H9 (cell line): ENCODE measurements around the gene SORCS2. TPM values are rescaled to one million over a fixed set of nuclear protein-coding genes. Genes with fewer than 3 reads are reported as not detected.

Experiments
- DNase-seq: peaks from one replicate; pipeline ENCODE4 v3.0.0-alpha.2; 2017
- H2AFZ ChIP-seq: one replicate; pipeline ENCODE4 v1.6.1; 2013; ENCODE audit warnings: mild to moderate bottlenecking, low read length, control low read depth, moderate library complexity
- H2AK5ac ChIP-seq: 2 replicates; pipeline ENCODE4 v1.6.1; 2013; ENCODE audit warnings: low read length, control low read depth, mixed read lengths; ENCODE audit not compliant: insufficient read length
- H2BK120ac ChIP-seq: one replicate; pipeline ENCODE4 v1.6.1; 2013; ENCODE audit warnings: low read depth, mild to moderate bottlenecking, low read length, control low read depth, inconsistent platforms; ENCODE audit not compliant: poor library complexity, severe bottlenecking
- H2BK12ac ChIP-seq: 2 replicates; pipeline ENCODE4 v1.6.1; 2013; ENCODE audit warnings: low read length, control low read depth, mixed read lengths, low read depth; ENCODE audit not compliant: insufficient read length
- H2BK15ac ChIP-seq: 2 replicates; pipeline ENCODE4 v1.6.1; 2013; ENCODE audit warnings: low read depth, low read length, control low read depth
- H2BK20ac ChIP-seq: one replicate; pipeline ENCODE4 v1.6.1; 2013; ENCODE audit warnings: low read depth, mild to moderate bottlenecking, low read length, control low read depth, inconsistent platforms; ENCODE audit not compliant: poor library complexity, severe bottlenecking
- H2BK5ac ChIP-seq: 2 replicates; pipeline ENCODE4 v1.6.1; 2013; ENCODE audit warnings: low read length, control low read depth, mixed read lengths; ENCODE audit not compliant: insufficient read length
- H3K14ac ChIP-seq: 2 replicates; pipeline ENCODE4 v1.6.1; 2013; ENCODE audit warnings: low read length, control low read depth; ENCODE audit not compliant: insufficient read depth
- H3K18ac ChIP-seq: 2 replicates; pipeline ENCODE4 v1.6.1; 2013; ENCODE audit warnings: low read depth, mild to moderate bottlenecking, mixed read lengths, low read length, control low read depth; ENCODE audit not compliant: insufficient read length
- H3K23ac ChIP-seq: 2 replicates; pipeline ENCODE4 v1.6.1; 2013; ENCODE audit warnings: low read length, control low read depth, mixed read lengths, low read depth; ENCODE audit not compliant: insufficient read length
- H3K23me2 ChIP-seq: 2 replicates; pipeline ENCODE4 v1.6.1; 2013; ENCODE audit warnings: low read depth, mild to moderate bottlenecking, mixed read lengths, low read length, control low read depth; ENCODE audit not compliant: insufficient read length, poor library complexity, severe bottlenecking
- H3K27ac ChIP-seq: 2 replicates; pipeline ENCODE4 v1.5.1; 2013; ENCODE audit warnings: low read length, control low read depth, mixed read lengths, low read depth; ENCODE audit not compliant: insufficient read length
- H3K27me3 ChIP-seq: 2 replicates; pipeline ENCODE4 v1.6.1; 2013; ENCODE audit warnings: low read length, control low read depth, inconsistent platforms; ENCODE audit not compliant: insufficient read depth
- H3K4ac ChIP-seq: 2 replicates; pipeline ENCODE4 v1.6.1; 2013; ENCODE audit warnings: low read depth, mild to moderate bottlenecking, control low read depth, inconsistent platforms, low read length, moderate library complexity
- H3K4me1 ChIP-seq: 2 replicates; pipeline ENCODE4 v1.6.1; 2013; ENCODE audit warnings: low read length, control low read depth, inconsistent platforms; ENCODE audit not compliant: insufficient read depth
- H3K4me2 ChIP-seq: 2 replicates; pipeline ENCODE4 v1.6.1; 2013; ENCODE audit warnings: low read length, control low read depth, mixed read lengths; ENCODE audit not compliant: insufficient read length, insufficient read depth
- H3K56ac ChIP-seq: 2 replicates; pipeline ENCODE4 v1.6.1; 2013; ENCODE audit warnings: low read depth, mild to moderate bottlenecking, mixed read lengths, low read length, control low read depth; ENCODE audit not compliant: insufficient read length
- H3K79me1 ChIP-seq: 2 replicates; pipeline ENCODE4 v1.6.1; 2013; ENCODE audit warnings: low read depth, mild to moderate bottlenecking, moderate library complexity, low read length, control low read depth, inconsistent platforms; ENCODE audit not compliant: insufficient read depth, poor library complexity, severe bottlenecking
- H3K79me2 ChIP-seq: 2 replicates; pipeline ENCODE4 v1.6.1; 2013; ENCODE audit warnings: low read length, control low read depth, inconsistent platforms; ENCODE audit not compliant: insufficient read depth
- H3K9ac ChIP-seq: 2 replicates; pipeline ENCODE4 v1.6.1; 2013; ENCODE audit warnings: low read length, control low read depth, mixed read lengths; ENCODE audit not compliant: insufficient read length; ENCODE audit errors: extremely low read depth
- H3K9me3 ChIP-seq: one replicate; pipeline ENCODE4 v1.6.1; 2013; ENCODE audit warnings: low read depth, low read length, inconsistent platforms; ENCODE audit not compliant: control insufficient read depth
- H3T11ph ChIP-seq: one replicate; pipeline ENCODE4 v1.6.1; 2013; ENCODE audit warnings: mild to moderate bottlenecking, low read length, control low read depth, inconsistent platforms
- H4K20me1 ChIP-seq: one replicate; pipeline ENCODE4 v1.6.1; 2013; ENCODE audit not compliant: control insufficient read depth, insufficient read length, insufficient read depth
- H4K5ac ChIP-seq: 2 replicates; pipeline ENCODE4 v1.6.1; 2013; ENCODE audit warnings: low read depth, mild to moderate bottlenecking, mixed read lengths, low read length, control low read depth; ENCODE audit not compliant: insufficient read length
- H4K8ac ChIP-seq: replicated peaks from 2 replicates; pipeline ENCODE4 v1.6.1; 2013; ENCODE audit warnings: low read length, control low read depth, mixed read lengths, low read depth; ENCODE audit not compliant: insufficient read length
- H4K91ac ChIP-seq: 2 replicates; pipeline ENCODE4 v1.6.1; 2013; ENCODE audit warnings: low read depth, mild to moderate bottlenecking, moderate library complexity, mixed read lengths, low read length, control low read depth; ENCODE audit not compliant: insufficient read length
- H3K27ac Mint-ChIP-seq, 3 experiments: 2 replicates in 2 of 3; 3 replicates in 1 of 3; pipeline ENCODE4 v1.8.0; 2020 to 2021; ENCODE audit warnings: mixed read lengths in 3 of 3, mild to moderate bottlenecking in 1 of 3, moderate library complexity in 1 of 3
- H3K27me3 Mint-ChIP-seq: 2 replicates; pipeline ENCODE4 v1.8.0; 2021; ENCODE audit warnings: low read depth, mild to moderate bottlenecking, moderate library complexity, mixed read lengths
- H3K36me3 Mint-ChIP-seq, 3 experiments: 2 replicates in 2 of 3; 3 replicates in 1 of 3; pipeline ENCODE4 v1.8.0; 2020 to 2021; ENCODE audit warnings: low read depth in 3 of 3, mixed read lengths in 3 of 3; ENCODE audit not compliant: insufficient read depth in 1 of 3
- H3K4me1 Mint-ChIP-seq, 2 experiments: 2 replicates each; pipeline ENCODE4 v1.8.0; 2020; ENCODE audit warnings: mixed read lengths in 2 of 2
- H3K4me3 Mint-ChIP-seq, 2 experiments: 2 replicates in 1 of 2; 3 replicates in 1 of 2; pipeline ENCODE4 v1.8.0; 2020 to 2021; ENCODE audit warnings: mild to moderate bottlenecking in 2 of 2, mixed read lengths in 2 of 2, moderate library complexity in 1 of 2
- H3K9me3 Mint-ChIP-seq, 2 experiments: 2 replicates in 1 of 2; 3 replicates in 1 of 2; pipeline ENCODE4 v1.8.0; 2020; ENCODE audit warnings: mild to moderate bottlenecking in 2 of 2, mixed read lengths in 2 of 2, moderate library complexity in 1 of 2
- WGBS: extraction: QIAGEN DNeasy Blood & Tissue Kit; methylation state at CpG from one replicate; pipeline ENCODE4 v1.1.7; 2013; ENCODE audit warnings: missing lambda C conversion rate, low lambda C conversion rate, mixed read lengths; ENCODE audit not compliant: insufficient read length; ENCODE audit errors: extremely low coverage; 5-methylcytosine and 5-hydroxymethylcytosine counted together
- total RNA-seq: library from RNA; stranded (reverse); gene quantifications from 2 replicates; pipeline ENCODE4 v1.2.1, GENCODE V29; 2021
- TF ChIP-seq, protein P1 (sequence below): fragments of 200-600 bp; sonication (generic); conservative IDR thresholded peaks from 3 replicates; pipeline ENCODE4 v1.8.0; 2021; ENCODE audit warnings: antibody characterized with exemption, mild to moderate bottlenecking

SORCS2 gene
- total RNA-seq, 1 experiment from 2014 or later, result 0.57 TPM

DNA sequence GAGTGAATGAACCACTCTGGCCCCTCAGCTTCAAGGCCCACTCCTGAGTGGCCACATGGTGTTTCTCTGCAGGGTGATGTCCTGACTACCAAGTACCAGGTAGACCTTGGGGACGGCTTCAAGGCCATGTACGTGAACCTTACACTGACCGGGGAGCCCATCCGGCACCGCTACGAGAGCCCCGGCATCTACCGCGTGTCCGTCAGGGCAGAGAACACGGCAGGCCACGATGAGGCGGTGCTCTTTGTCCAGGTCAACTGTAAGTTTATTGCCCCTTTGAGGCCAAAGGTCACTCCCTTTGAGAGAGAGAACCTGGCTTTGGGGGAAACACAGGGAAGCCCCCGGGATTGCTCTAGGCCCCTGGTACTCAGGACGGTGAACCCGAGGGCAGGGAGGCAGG is 531.3 kb downstream of the SORCS2 start:
- Histone ChIP-seq H3K56ac (no peak overlapping the region), H3K79me2 (no peaks in the 10 kb centered on the region), H3K4ac (no peak overlapping the region), H3K23me2 (no peaks in the 10 kb centered on the region), H4K5ac (no peak overlapping the region), H4K91ac (no peak overlapping the region), H2BK12ac (no peak overlapping the region), H3K18ac (no peak overlapping the region), H4K20me1 (no peaks in the 10 kb centered on the region), H3K27me3 (0 out of 2 replicates have a peak, but pooled peaks cover 3% of the 10 kb centered on the region), H3K27ac (no peak overlapping the region), H3K79me1 (no peaks in the 10 kb centered on the region), H3K9me3 (no peaks in the 10 kb centered on the region), H2AK5ac (no peak overlapping the region), H3K23ac (no peak overlapping the region), H2BK120ac (no peak overlapping the region), H3K4me1 (no peaks in the 10 kb centered on the region), H2BK5ac (no peak overlapping the region), H2BK15ac (no peak overlapping the region), H3K14ac (no peak overlapping the region), H3K4me2 (no peak overlapping the region), H2AFZ (no peak overlapping the region), H3K9ac (no peak overlapping the region), H2BK20ac (no peak overlapping the region), H4K8ac (no peak overlapping the region), H3T11ph (no peak overlapping the region)
- no CpG with 5 or more reads among the region's 16 CpGs for WGBS
- Mint-ChIP-seq H3K9me3 (peaks cover 8 to 9% of the 10 kb centered on the region in 2 experiments; a peak in 4 of 5 replicates), H3K4me3 (no peak overlapping the region), H3K27ac (no peak overlapping the region), H3K27me3 (peaks cover 21% of the 10 kb centered on the region), H3K4me1 (peaks cover 9% of the 10 kb centered on the region in 2 experiments; a peak in 3 of 4 replicates), H3K36me3 (peaks cover 0 to 8% (median 3%) of the 10 kb centered on the region in 3 experiments; a peak in 2 of 7 replicates)
- TF ChIP-seq, protein P1, sequence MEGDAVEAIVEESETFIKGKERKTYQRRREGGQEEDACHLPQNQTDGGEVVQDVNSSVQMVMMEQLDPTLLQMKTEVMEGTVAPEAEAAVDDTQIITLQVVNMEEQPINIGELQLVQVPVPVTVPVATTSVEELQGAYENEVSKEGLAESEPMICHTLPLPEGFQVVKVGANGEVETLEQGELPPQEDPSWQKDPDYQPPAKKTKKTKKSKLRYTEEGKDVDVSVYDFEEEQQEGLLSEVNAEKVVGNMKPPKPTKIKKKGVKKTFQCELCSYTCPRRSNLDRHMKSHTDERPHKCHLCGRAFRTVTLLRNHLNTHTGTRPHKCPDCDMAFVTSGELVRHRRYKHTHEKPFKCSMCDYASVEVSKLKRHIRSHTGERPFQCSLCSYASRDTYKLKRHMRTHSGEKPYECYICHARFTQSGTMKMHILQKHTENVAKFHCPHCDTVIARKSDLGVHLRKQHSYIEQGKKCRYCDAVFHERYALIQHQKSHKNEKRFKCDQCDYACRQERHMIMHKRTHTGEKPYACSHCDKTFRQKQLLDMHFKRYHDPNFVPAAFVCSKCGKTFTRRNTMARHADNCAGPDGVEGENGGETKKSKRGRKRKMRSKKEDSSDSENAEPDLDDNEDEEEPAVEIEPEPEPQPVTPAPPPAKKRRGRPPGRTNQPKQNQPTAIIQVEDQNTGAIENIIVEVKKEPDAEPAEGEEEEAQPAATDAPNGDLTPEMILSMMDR, result no peak
- DNase-seq, result no peak
